WTC11 (cell line): ENCODE results near the gene CDK17. TPM values are rescaled to one million over a fixed set of nuclear protein-coding genes. Genes with fewer than 3 reads are reported as not detected.
A peak's percentile ranks its signal among the peaks of the same experiment; 100 is the strongest.

Source experiments
- ATAC-seq: fragments of 200-7000 bp; cut with Tn5 transposase; 2 replicates; pipeline ENCODE4 v1.10.0; 2021; ENCODE audit warnings: mild to moderate bottlenecking, moderate library complexity
- CTCF ChIA-PET: fragments of 300-600 bp; sonication (Branson Sonifier 250); formaldehyde crosslinking; loops from one replicate; lab custom pipeline; 2021; ENCODE audit warnings: antibody characterized with exemption; lab: Charles Lee
- POLR2A ChIA-PET: fragments of 350-600 bp; sonication (Branson Sonifier 250); formaldehyde crosslinking; loops from one replicate; lab custom pipeline; 2021; ENCODE audit warnings: antibody characterized with exemption; lab: Charles Lee
- DNase-seq: peaks from one replicate; pipeline ENCODE4 v3.0.0; 2021; ENCODE audit warnings: low spot score
- H3K27ac Mint-ChIP-seq: 2 replicates; pipeline ENCODE4 v1.8.0; 2021; ENCODE audit warnings: mixed read lengths
- H3K27me3 Mint-ChIP-seq: 2 replicates; pipeline ENCODE4 v1.8.0; 2021; ENCODE audit warnings: low read depth, mild to moderate bottlenecking, moderate library complexity, mixed read lengths
- H3K36me3 Mint-ChIP-seq: 2 replicates; pipeline ENCODE4 v1.8.0; 2021; ENCODE audit warnings: mixed read lengths
- H3K4me1 Mint-ChIP-seq: 2 replicates; pipeline ENCODE4 v1.8.0; 2022; ENCODE audit warnings: mixed read lengths
- H3K4me3 Mint-ChIP-seq: 2 replicates; pipeline ENCODE4 v1.8.0; 2021; ENCODE audit warnings: mild to moderate bottlenecking, moderate library complexity, mixed read lengths
- H3K9me3 Mint-ChIP-seq: 2 replicates; pipeline ENCODE4 v1.8.0; 2021; ENCODE audit warnings: mixed read lengths
- ATF1 ChIP-seq: sonication (generic); formaldehyde crosslinking; IDR thresholded peaks from 2 replicates; pipeline ENCODE4 v1.8.1; 2023; ENCODE audit warnings: mild to moderate bottlenecking, moderate library complexity, missing genetic modification reagents
- ELF4 ChIP-seq: sonication (generic); formaldehyde crosslinking; IDR thresholded peaks from 2 replicates; pipeline ENCODE4 v1.8.1; 2022; ENCODE audit warnings: low read depth, mild to moderate bottlenecking, moderate library complexity, missing genetic modification reagents
- ERG ChIP-seq: fragments of 250-450 bp; sonication (Bioruptor Pico); IDR thresholded peaks from 2 replicates; pipeline ENCODE4 v1.8.0; 2021; ENCODE audit warnings: mild to moderate bottlenecking
- ESRRA ChIP-seq: sonication (generic); formaldehyde crosslinking; IDR thresholded peaks from 2 replicates; pipeline ENCODE4 v1.8.1; 2022; ENCODE audit warnings: mild to moderate bottlenecking, missing genetic modification reagents, borderline replicate concordance
- FOXJ3 ChIP-seq: sonication (generic); formaldehyde crosslinking; IDR thresholded peaks from 2 replicates; pipeline ENCODE4 v1.9.0; 2021; ENCODE audit warnings: missing genetic modification reagents, mild to moderate bottlenecking, borderline replicate concordance
- GABPB1 ChIP-seq: sonication (generic); formaldehyde crosslinking; IDR thresholded peaks from 2 replicates; pipeline ENCODE4 v1.8.1; 2023; ENCODE audit warnings: mild to moderate bottlenecking, missing genetic modification reagents
- HMGA2 ChIP-seq: fragments of 250-450 bp; sonication (Bioruptor Pico); IDR thresholded peaks from 2 replicates; pipeline ENCODE4 v1.4.0; 2021; ENCODE audit warnings: mild to moderate bottlenecking, moderate library complexity
- JUN ChIP-seq: sonication (generic); formaldehyde crosslinking; IDR thresholded peaks from 2 replicates; pipeline ENCODE4 v1.8.0; 2023; ENCODE audit warnings: mild to moderate bottlenecking, missing genetic modification reagents
- NFATC4 ChIP-seq: fragments of 250-450 bp; sonication (Bioruptor Pico); IDR thresholded peaks from 2 replicates; pipeline ENCODE4 v1.9.0; 2021; ENCODE audit warnings: mild to moderate bottlenecking
- NR2C2 ChIP-seq: sonication (generic); formaldehyde crosslinking; IDR thresholded peaks from 2 replicates; pipeline ENCODE4 v1.8.0; 2022; ENCODE audit warnings: mild to moderate bottlenecking, missing genetic modification reagents
- PRRX2 ChIP-seq: fragments of 250-450 bp; sonication (Bioruptor Pico); IDR thresholded peaks from 2 replicates; pipeline ENCODE4 v1.8.0; 2021; ENCODE audit warnings: mild to moderate bottlenecking
- TCF7 ChIP-seq: sonication (generic); formaldehyde crosslinking; IDR thresholded peaks from 2 replicates; pipeline ENCODE4 v1.8.0; 2022; ENCODE audit warnings: mild to moderate bottlenecking, low read depth, missing genetic modification reagents, moderate library complexity
- TEAD4 ChIP-seq: sonication (generic); formaldehyde crosslinking; IDR thresholded peaks from 2 replicates; pipeline ENCODE4 v1.8.0; 2022; ENCODE audit warnings: mild to moderate bottlenecking, missing genetic modification reagents
- TP53 ChIP-seq: sonication (generic); formaldehyde crosslinking; IDR thresholded peaks from 2 replicates; pipeline ENCODE4 v1.8.1; 2023; ENCODE audit warnings: mild to moderate bottlenecking, missing genetic modification reagents
- ZNF219 ChIP-seq: sonication (generic); formaldehyde crosslinking; IDR thresholded peaks from 2 replicates; pipeline ENCODE4 v1.8.0; 2023; ENCODE audit warnings: missing genetic modification reagents, mild to moderate bottlenecking, borderline replicate concordance
- ZNF232 ChIP-seq: sonication (generic); formaldehyde crosslinking; IDR thresholded peaks from 2 replicates; pipeline ENCODE4 v1.8.0; 2022; ENCODE audit warnings: mild to moderate bottlenecking, missing genetic modification reagents
- total RNA-seq: library from RNA; stranded (reverse); gene quantifications from 3 replicates; pipeline ENCODE4 v1.2.3, GENCODE V29; 2021
- TF ChIP-seq, protein P1 (sequence below): fragments of 250-450 bp; sonication (Bioruptor Pico); IDR thresholded peaks from 2 replicates; pipeline ENCODE4 v1.9.0; 2021; ENCODE audit warnings: mild to moderate bottlenecking
- TF ChIP-seq, protein P2 (sequence below): sonication (generic); formaldehyde crosslinking; IDR thresholded peaks from 2 replicates; pipeline ENCODE4 v1.8.1; 2022; ENCODE audit warnings: low read depth, mild to moderate bottlenecking, moderate library complexity, missing genetic modification reagents, borderline replicate concordance
- TF ChIP-seq, protein P3 (sequence below): sonication (generic); formaldehyde crosslinking; IDR thresholded peaks from 2 replicates; pipeline ENCODE4 v1.8.1; 2022; ENCODE audit warnings: mild to moderate bottlenecking, moderate library complexity, missing genetic modification reagents
- TF ChIP-seq, protein P4 (sequence below): sonication (generic); formaldehyde crosslinking; IDR thresholded peaks from 2 replicates; pipeline ENCODE4 v1.8.1; 2023; ENCODE audit warnings: mild to moderate bottlenecking, missing genetic modification reagents, borderline replicate concordance

The CDK17 gene
- total RNA-seq, 1 experiment from 2014 or later: 20.0 TPM

- H3K36me3 Mint-ChIP-seq: no peaks in the 10 kb centered on the region
- POLR2A ChIA-PET: no interaction called here
- no peak for DNase-seq
- no peak overlapping the region for H3K27ac Mint-ChIP-seq
- no peaks in the 10 kb centered on the region for H3K27me3 Mint-ChIP-seq
- CTCF ChIA-PET: interaction anchor here (0.6 to 1.4 kb wide), 2 partner anchors 25 to 68 kb away, joined by 3 to 5 read pairs; no protein-coding TSS in a partner anchor
- no peak overlapping the region for H3K4me3 Mint-ChIP-seq
- H3K9me3 Mint-ChIP-seq: no peaks in the 10 kb centered on the region
- peaks cover 12% of the 10 kb centered on the region for H3K4me1 Mint-ChIP-seq
- TF ChIP-seq GABPB1 (no peak), ZNF219 (no peak), TCF7 (CRISPR knock-in tag) (no peak), TP53 (CRISPR knock-in tag) (no peak)
- TF ChIP-seq, protein P1, sequence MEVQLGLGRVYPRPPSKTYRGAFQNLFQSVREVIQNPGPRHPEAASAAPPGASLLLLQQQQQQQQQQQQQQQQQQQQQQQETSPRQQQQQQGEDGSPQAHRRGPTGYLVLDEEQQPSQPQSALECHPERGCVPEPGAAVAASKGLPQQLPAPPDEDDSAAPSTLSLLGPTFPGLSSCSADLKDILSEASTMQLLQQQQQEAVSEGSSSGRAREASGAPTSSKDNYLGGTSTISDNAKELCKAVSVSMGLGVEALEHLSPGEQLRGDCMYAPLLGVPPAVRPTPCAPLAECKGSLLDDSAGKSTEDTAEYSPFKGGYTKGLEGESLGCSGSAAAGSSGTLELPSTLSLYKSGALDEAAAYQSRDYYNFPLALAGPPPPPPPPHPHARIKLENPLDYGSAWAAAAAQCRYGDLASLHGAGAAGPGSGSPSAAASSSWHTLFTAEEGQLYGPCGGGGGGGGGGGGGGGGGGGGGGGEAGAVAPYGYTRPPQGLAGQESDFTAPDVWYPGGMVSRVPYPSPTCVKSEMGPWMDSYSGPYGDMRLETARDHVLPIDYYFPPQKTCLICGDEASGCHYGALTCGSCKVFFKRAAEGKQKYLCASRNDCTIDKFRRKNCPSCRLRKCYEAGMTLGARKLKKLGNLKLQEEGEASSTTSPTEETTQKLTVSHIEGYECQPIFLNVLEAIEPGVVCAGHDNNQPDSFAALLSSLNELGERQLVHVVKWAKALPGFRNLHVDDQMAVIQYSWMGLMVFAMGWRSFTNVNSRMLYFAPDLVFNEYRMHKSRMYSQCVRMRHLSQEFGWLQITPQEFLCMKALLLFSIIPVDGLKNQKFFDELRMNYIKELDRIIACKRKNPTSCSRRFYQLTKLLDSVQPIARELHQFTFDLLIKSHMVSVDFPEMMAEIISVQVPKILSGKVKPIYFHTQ (CRISPR knock-in tag): no peak
- TF ChIP-seq, all 79 proteins: peak for 0
- peak; percentile 43 for ATAC-seq
Observed at GRCh38 chr12:96239711-96240635, 160.3 kb downstream of the CDK17 start.

DNA sequence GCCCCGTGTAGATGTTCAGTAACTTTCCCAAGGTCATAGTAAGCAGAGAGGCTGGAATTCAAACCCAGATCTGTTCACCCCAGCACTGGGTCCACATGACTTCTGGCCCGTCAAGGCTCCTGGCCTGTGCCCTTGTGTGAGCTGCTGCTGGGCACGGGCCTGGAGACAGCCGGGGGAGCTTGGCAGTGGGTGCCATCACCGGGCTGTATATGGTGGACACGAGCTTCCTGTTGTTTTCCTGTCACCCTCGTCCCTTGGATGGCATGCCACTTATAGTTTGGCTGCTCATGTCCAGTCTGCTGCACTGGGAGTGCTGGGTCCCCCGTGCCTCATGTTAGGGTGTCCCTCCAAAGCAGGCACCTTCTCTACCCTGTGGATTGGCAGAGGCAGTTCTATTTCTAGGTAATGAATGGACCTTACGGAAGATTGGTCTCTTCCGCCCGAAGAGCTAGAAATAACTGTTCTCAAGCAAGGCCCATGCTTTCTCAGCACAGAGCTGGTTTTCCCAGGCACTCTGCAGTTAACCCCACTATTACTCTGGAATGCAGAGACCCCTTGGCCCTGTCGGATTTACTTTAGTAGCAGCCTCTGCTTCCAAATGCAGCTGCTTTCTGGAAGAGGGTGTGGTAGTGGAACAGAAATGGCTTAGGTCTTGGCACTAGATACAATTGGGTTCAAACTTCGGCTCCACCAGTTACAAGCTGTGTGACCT lies 161.7 kb downstream of the CDK17 start:
- Mint-ChIP-seq H3K27me3 (no peaks in the 10 kb centered on the region), H3K4me1 (peaks cover 12% of the 10 kb centered on the region), H3K9me3 (no peaks in the 10 kb centered on the region)
- ChIA-PET POLR2A (no interaction called here), CTCF (interaction anchor here (1.4 kb wide), 1 partner anchor 23 kb away, joined by 5 read pairs; no protein-coding TSS in a partner anchor)
- no peak for ATAC-seq
- TF ChIP-seq TEAD4 (CRISPR knock-in tag) (no peak), NFATC4 (CRISPR knock-in tag) (no peak), JUN (CRISPR knock-in tag) (no peak), ELF4 (CRISPR knock-in tag) (no peak), HMGA2 (no peak), TP53 (CRISPR knock-in tag) (no peak)
- TF ChIP-seq, protein P2, sequence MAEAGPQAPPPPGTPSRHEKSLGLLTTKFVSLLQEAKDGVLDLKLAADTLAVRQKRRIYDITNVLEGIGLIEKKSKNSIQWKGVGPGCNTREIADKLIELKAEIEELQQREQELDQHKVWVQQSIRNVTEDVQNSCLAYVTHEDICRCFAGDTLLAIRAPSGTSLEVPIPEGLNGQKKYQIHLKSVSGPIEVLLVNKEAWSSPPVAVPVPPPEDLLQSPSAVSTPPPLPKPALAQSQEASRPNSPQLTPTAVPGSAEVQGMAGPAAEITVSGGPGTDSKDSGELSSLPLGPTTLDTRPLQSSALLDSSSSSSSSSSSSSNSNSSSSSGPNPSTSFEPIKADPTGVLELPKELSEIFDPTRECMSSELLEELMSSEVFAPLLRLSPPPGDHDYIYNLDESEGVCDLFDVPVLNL: no peak
- TF ChIP-seq, protein P3, sequence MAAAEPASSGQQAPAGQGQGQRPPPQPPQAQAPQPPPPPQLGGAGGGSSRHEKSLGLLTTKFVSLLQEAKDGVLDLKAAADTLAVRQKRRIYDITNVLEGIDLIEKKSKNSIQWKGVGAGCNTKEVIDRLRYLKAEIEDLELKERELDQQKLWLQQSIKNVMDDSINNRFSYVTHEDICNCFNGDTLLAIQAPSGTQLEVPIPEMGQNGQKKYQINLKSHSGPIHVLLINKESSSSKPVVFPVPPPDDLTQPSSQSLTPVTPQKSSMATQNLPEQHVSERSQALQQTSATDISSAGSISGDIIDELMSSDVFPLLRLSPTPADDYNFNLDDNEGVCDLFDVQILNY (CRISPR knock-in tag): no peak
- TF ChIP-seq, all 79 proteins: peak for 0
- no peak for DNase-seq
- Mint-ChIP-seq H3K36me3 (no peaks in the 10 kb centered on the region), H3K27ac (no peak overlapping the region), H3K4me3 (no peak overlapping the region)

DNA sequence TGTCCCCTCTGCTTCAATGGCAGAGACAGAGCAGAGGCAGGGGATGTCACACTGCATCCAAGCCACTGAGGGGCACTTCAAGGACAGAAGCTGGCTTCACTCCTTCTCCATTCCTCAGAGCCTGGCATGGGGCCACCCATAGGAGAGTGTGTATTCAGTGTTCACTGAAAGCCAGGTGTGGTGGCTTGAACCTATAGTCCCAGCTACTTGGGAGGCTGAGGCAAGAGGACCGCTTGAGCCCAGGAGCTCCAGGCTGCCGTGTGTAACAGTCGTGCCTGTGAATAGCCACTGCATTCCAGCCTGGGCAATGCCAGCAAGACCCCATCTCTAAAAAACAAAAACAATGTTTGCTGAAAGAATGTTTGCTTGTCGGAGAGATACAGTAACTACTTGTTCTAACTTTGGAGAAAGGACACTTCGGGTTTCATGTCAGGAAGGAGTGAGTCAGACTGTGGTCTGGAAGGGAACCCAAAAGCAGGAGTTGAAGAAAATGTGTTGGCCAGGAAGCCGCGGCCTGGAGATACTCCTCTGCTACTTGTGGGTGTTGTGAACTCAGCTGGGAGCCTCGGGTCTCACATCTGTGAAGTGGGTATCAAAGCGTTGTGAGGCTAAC lies 162.7 kb downstream of the CDK17 start:
- no peaks in the 10 kb centered on the region for H3K36me3 Mint-ChIP-seq
- TF ChIP-seq ATF1 (CRISPR knock-in tag) (no peak), FOXJ3 (no peak), PRRX2 (CRISPR knock-in tag) (no peak), NR2C2 (no peak), ESRRA (CRISPR knock-in tag) (no peak), ERG (CRISPR knock-in tag) (no peak), ZNF232 (no peak)
- TF ChIP-seq, protein P4, sequence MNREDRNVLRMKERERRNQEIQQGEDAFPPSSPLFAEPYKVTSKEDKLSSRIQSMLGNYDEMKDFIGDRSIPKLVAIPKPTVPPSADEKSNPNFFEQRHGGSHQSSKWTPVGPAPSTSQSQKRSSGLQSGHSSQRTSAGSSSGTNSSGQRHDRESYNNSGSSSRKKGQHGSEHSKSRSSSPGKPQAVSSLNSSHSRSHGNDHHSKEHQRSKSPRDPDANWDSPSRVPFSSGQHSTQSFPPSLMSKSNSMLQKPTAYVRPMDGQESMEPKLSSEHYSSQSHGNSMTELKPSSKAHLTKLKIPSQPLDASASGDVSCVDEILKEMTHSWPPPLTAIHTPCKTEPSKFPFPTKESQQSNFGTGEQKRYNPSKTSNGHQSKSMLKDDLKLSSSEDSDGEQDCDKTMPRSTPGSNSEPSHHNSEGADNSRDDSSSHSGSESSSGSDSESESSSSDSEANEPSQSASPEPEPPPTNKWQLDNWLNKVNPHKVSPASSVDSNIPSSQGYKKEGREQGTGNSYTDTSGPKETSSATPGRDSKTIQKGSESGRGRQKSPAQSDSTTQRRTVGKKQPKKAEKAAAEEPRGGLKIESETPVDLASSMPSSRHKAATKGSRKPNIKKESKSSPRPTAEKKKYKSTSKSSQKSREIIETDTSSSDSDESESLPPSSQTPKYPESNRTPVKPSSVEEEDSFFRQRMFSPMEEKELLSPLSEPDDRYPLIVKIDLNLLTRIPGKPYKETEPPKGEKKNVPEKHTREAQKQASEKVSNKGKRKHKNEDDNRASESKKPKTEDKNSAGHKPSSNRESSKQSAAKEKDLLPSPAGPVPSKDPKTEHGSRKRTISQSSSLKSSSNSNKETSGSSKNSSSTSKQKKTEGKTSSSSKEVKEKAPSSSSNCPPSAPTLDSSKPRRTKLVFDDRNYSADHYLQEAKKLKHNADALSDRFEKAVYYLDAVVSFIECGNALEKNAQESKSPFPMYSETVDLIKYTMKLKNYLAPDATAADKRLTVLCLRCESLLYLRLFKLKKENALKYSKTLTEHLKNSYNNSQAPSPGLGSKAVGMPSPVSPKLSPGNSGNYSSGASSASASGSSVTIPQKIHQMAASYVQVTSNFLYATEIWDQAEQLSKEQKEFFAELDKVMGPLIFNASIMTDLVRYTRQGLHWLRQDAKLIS (CRISPR knock-in tag): no peak

More for the DNA sequence above, 162.7 kb downstream of the CDK17 start:
- ChIA-PET POLR2A (no interaction called here), CTCF (no interaction called here)
- ATAC-seq (no peak), DNase-seq (no peak)
- Mint-ChIP-seq H3K27me3 (no peaks in the 10 kb centered on the region), H3K9me3 (no peaks in the 10 kb centered on the region), H3K4me3 (no peak overlapping the region), H3K4me1 (peaks cover 12% of the 10 kb centered on the region), H3K27ac (no peak overlapping the region)
